Measurements from ENCODE around the gene RASGEF1B. TPM values are rescaled to one million over a fixed set of nuclear protein-coding genes. Genes with fewer than 3 reads are reported as not detected.
A peak's percentile ranks its signal among the peaks of the same experiment; 100 is the strongest.

The RASGEF1B gene
- total RNA-seq, 2 experiments from 2014 or later = 69.4 to 73.1 TPM

- Mint-ChIP-seq H3K4me1 (ENCODE audit: low read depth) (peaks cover 38% of the 10 kb centered on the region), H3K27me3 (no peaks in the 10 kb centered on the region), H3K4me3 (no peak overlapping the region), H3K27ac (peak overlapping the region; percentile 89), H3K9me3 (no peaks in the 10 kb centered on the region), H3K36me3 (ENCODE audit: low read depth) (no peaks in the 10 kb centered on the region)
- ATAC-seq (ENCODE audit: poor library complexity) (peak; percentile 55), DNase-seq (peak in 5 of 14 experiments; percentile 13 to 70 (median 33))
- POLR2A ChIA-PET = interaction anchor here (0.7 to 2.8 kb wide), 2 partner anchors 33 to 768 kb away, joined by 3 to 31 read pairs; partner anchors contain the start of gene RASGEF1B
- H3K4me1 ChIP-seq (ENCODE audit: insufficient read depth, low read length) = peaks cover 25% of the 10 kb centered on the region
- H3K4me3 ChIP-seq (ENCODE audit: low read length) = no peak overlapping the region
- CTCF ChIA-PET = interaction anchor here (1.0 kb wide), 1 partner anchor 37 kb away, joined by 4 read pairs; no protein-coding TSS in a partner anchor
- H3K36me3 ChIP-seq (ENCODE audit: insufficient read depth, low read length) = no peaks in the 10 kb centered on the region
- intact Hi-C loops (cut with DNase I, micrococcal nuclease) = loop anchor here in 1 of 2 experiments (1.0 kb wide), 3 partner anchors 12 to 340 kb away; no protein-coding TSS in a partner anchor
- H3K9me3 ChIP-seq (ENCODE audit: control insufficient read depth in 1 of 2, insufficient read depth in 1 of 2, low read length in 2 of 2) = no peaks in the 10 kb centered on the region
- H3K27ac ChIP-seq (ENCODE audit: low read depth in 1 of 2, low read length in 2 of 2) = peak overlapping the region; percentile 47 to 71
- TF ChIP-seq CTCF (IDR thresholded peaks at IDR 0.05) = no peak
- H3K27me3 ChIP-seq (ENCODE audit: control insufficient read depth in 1 of 2, insufficient read depth in 2 of 2, low read length in 2 of 2) = no peaks in the 10 kb centered on the region
These were observed 32.7 kb upstream of the RASGEF1B start for GRCh38 chr4:81504112-81505003.

- no peak overlapping the region for H3K27ac ChIP-seq (ENCODE audit: low read depth in 1 of 2, low read length in 2 of 2)
- H3K4me3 ChIP-seq (ENCODE audit: low read length) = no peak overlapping the region
- H3K4me1 Mint-ChIP-seq (ENCODE audit: low read depth) = peaks cover 43% of the 10 kb centered on the region
- no peaks in the 10 kb centered on the region for H3K36me3 ChIP-seq (ENCODE audit: insufficient read depth, low read length)
- ChIA-PET POLR2A (interaction anchor here (0.7 kb wide), 1 partner anchor 769 kb away, joined by 3 read pairs; no protein-coding TSS in a partner anchor), CTCF (interaction anchor here (0.8 kb wide), 1 partner anchor 31 kb away, joined by 3 read pairs; no protein-coding TSS in a partner anchor)
- H3K27ac Mint-ChIP-seq = no peak overlapping the region
- no peaks in the 10 kb centered on the region for H3K27me3 Mint-ChIP-seq
- no peak overlapping the region for H3K4me3 Mint-ChIP-seq
- DNase-seq (no peak), ATAC-seq (ENCODE audit: poor library complexity) (no peak)
- no peaks in the 10 kb centered on the region for H3K36me3 Mint-ChIP-seq (ENCODE audit: low read depth)
- intact Hi-C loops (cut with DNase I, micrococcal nuclease) = no loop called here
- no peaks in the 10 kb centered on the region for H3K27me3 ChIP-seq (ENCODE audit: control insufficient read depth in 1 of 2, insufficient read depth in 2 of 2, low read length in 2 of 2)
- no peak for TF ChIP-seq CTCF (IDR thresholded peaks at IDR 0.05)
- H3K9me3 Mint-ChIP-seq = no peaks in the 10 kb centered on the region
- peaks cover 25% of the 10 kb centered on the region for H3K4me1 ChIP-seq (ENCODE audit: insufficient read depth, low read length)
- H3K9me3 ChIP-seq (ENCODE audit: control insufficient read depth in 1 of 2, insufficient read depth in 1 of 2, low read length in 2 of 2) = no peaks in the 10 kb centered on the region
These were observed 31.9 kb upstream of the RASGEF1B start for GRCh38 chr4:81503586-81503985.

- intact Hi-C loops (cut with DNase I, micrococcal nuclease) = no loop called here
- H3K4me3 ChIP-seq (ENCODE audit: low read length) = no peak overlapping the region
- H3K9me3 ChIP-seq (ENCODE audit: control insufficient read depth in 1 of 2, insufficient read depth in 1 of 2, low read length in 2 of 2) = no peaks in the 10 kb centered on the region
- no peak for ATAC-seq (ENCODE audit: poor library complexity)
- ChIA-PET POLR2A (interaction anchor here (1.4 kb wide), 2 partner anchors 10 to 30 kb away, joined by 5 to 6 read pairs; partner anchors contain the start of gene RASGEF1B), CTCF (interaction anchor here (0.8 to 2.3 kb wide), 2 partner anchors 30 to 31 kb away, joined by 3 to 8 read pairs; partner anchors contain the start of gene RASGEF1B)
- no peak overlapping the region for H3K27ac ChIP-seq (ENCODE audit: low read depth in 1 of 2, low read length in 2 of 2)
- peaks cover 25% of the 10 kb centered on the region for H3K4me1 ChIP-seq (ENCODE audit: insufficient read depth, low read length)
- TF ChIP-seq CTCF (IDR thresholded peaks at IDR 0.05) = no peak
- no peaks in the 10 kb centered on the region for H3K36me3 Mint-ChIP-seq (ENCODE audit: low read depth)
- H3K4me1 Mint-ChIP-seq (ENCODE audit: low read depth) = peaks cover 43% of the 10 kb centered on the region
- H3K27me3 ChIP-seq (ENCODE audit: control insufficient read depth in 1 of 2, insufficient read depth in 2 of 2, low read length in 2 of 2) = no peaks in the 10 kb centered on the region
- no peaks in the 10 kb centered on the region for H3K27me3 Mint-ChIP-seq
- no peak overlapping the region for H3K27ac Mint-ChIP-seq
- no peak for DNase-seq
- H3K9me3 Mint-ChIP-seq = no peaks in the 10 kb centered on the region
- no peaks in the 10 kb centered on the region for H3K36me3 ChIP-seq (ENCODE audit: insufficient read depth, low read length)
- no peak overlapping the region for H3K4me3 Mint-ChIP-seq
These were observed 30.9 kb upstream of the RASGEF1B start for GRCh38 chr4:81502564-81502963.
